ENCODE results near the gene UBE3B.

UBE3B gene

DNA sequence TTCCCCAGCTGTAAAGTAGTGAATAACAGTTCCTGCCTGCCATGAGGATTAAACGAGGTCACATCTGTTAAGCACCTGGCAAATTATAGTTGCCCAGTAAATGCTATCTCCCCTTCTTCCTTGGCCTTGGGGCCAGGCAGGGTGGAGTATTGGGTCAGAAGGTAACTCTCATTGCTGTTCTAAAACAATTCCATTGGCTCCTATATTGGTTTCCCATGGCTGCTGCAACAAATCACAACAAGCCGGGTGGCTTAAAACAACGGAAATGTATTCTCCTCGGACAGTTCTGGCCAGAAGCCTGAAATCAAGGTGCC, 63.9 kb downstream of the UBE3B start:
- Histone ChIP-seq H3K9me3 (ENCODE audit: low read length) (no peaks in the 10 kb centered on the region), H3K36me3 (ENCODE audit: insufficient read depth, low read length) (no peaks in the 10 kb centered on the region), H3K9ac (ENCODE audit: low read length) (no peak overlapping the region), H2AFZ (ENCODE audit: low read length) (no peak overlapping the region), H3K9me2 (ENCODE audit: low read depth, low read length) (no peaks in the 10 kb centered on the region), H3K27ac (ENCODE audit: low read depth, low read length, poor library complexity, severe bottlenecking) (no peak overlapping the region), H4K20me1 (ENCODE audit: insufficient read depth, low read length) (no peaks in the 10 kb centered on the region), H3F3A (ENCODE audit: insufficient read depth, low read length) (no peaks in the 10 kb centered on the region), H3K27me3 (ENCODE audit: insufficient read depth, low read length) (no peaks in the 10 kb centered on the region), H3K4me1 (ENCODE audit: insufficient read depth, low read length, severe bottlenecking) (no peaks in the 10 kb centered on the region), H3K4me3 (ENCODE audit: low read depth, low read length, poor library complexity, severe bottlenecking) (no peak overlapping the region), H3K79me2 (ENCODE audit: insufficient read depth, low read length) (no peaks in the 10 kb centered on the region), H3K4me2 (ENCODE audit: low read length) (no peak overlapping the region)
- TF ChIP-seq CTCF (IDR thresholded peaks at IDR 0.05; ENCODE audit: low read length) (no peak), EZH2 (IDR thresholded peaks at IDR 0.05; ENCODE audit: borderline replicate concordance, low read length) (no peak)

- Histone ChIP-seq H3F3A (ENCODE audit: insufficient read depth, low read length) (no peaks in the 10 kb centered on the region), H3K9me2 (ENCODE audit: low read depth, low read length) (no peaks in the 10 kb centered on the region), H3K4me3 (ENCODE audit: low read depth, low read length, poor library complexity, severe bottlenecking) (no peak overlapping the region), H3K79me2 (ENCODE audit: insufficient read depth, low read length) (no peaks in the 10 kb centered on the region), H3K27ac (ENCODE audit: low read depth, low read length, poor library complexity, severe bottlenecking) (no peak overlapping the region), H2AFZ (ENCODE audit: low read length) (no peak overlapping the region), H3K36me3 (ENCODE audit: insufficient read depth, low read length) (no peaks in the 10 kb centered on the region), H4K20me1 (ENCODE audit: insufficient read depth, low read length) (no peaks in the 10 kb centered on the region), H3K9ac (ENCODE audit: low read length) (no peak overlapping the region), H3K4me2 (ENCODE audit: low read length) (no peak overlapping the region), H3K27me3 (ENCODE audit: insufficient read depth, low read length) (no peaks in the 10 kb centered on the region), H3K4me1 (ENCODE audit: insufficient read depth, low read length, severe bottlenecking) (no peaks in the 10 kb centered on the region), H3K9me3 (ENCODE audit: low read length) (no peaks in the 10 kb centered on the region)
- TF ChIP-seq CTCF (IDR thresholded peaks at IDR 0.05; ENCODE audit: low read length) (no peak), EZH2 (IDR thresholded peaks at IDR 0.05; ENCODE audit: borderline replicate concordance, low read length) (no peak)
These were observed 64.6 kb downstream of the UBE3B start for GRCh38 chr12:109542014-109542413.

- Histone ChIP-seq H3K4me3 (ENCODE audit: low read depth, low read length, poor library complexity, severe bottlenecking) (no peak overlapping the region), H3K79me2 (ENCODE audit: insufficient read depth, low read length) (no peaks in the 10 kb centered on the region), H3K9ac (ENCODE audit: low read length) (no peak overlapping the region), H3K4me1 (ENCODE audit: insufficient read depth, low read length, severe bottlenecking) (no peaks in the 10 kb centered on the region), H3F3A (ENCODE audit: insufficient read depth, low read length) (no peaks in the 10 kb centered on the region), H2AFZ (ENCODE audit: low read length) (no peak overlapping the region), H3K4me2 (ENCODE audit: low read length) (no peak overlapping the region), H3K9me3 (ENCODE audit: low read length) (no peaks in the 10 kb centered on the region), H3K27me3 (ENCODE audit: insufficient read depth, low read length) (no peaks in the 10 kb centered on the region), H3K27ac (ENCODE audit: low read depth, low read length, poor library complexity, severe bottlenecking) (no peak overlapping the region), H3K9me2 (ENCODE audit: low read depth, low read length) (no peaks in the 10 kb centered on the region), H3K36me3 (ENCODE audit: insufficient read depth, low read length) (no peaks in the 10 kb centered on the region), H4K20me1 (ENCODE audit: insufficient read depth, low read length) (no peaks in the 10 kb centered on the region)
- TF ChIP-seq CTCF (IDR thresholded peaks at IDR 0.05; ENCODE audit: low read length) (no peak), EZH2 (IDR thresholded peaks at IDR 0.05; ENCODE audit: borderline replicate concordance, low read length) (no peak)
These were observed 65.4 kb downstream of the UBE3B start for GRCh38 chr12:109542876-109543275.

Data from OCI-LY1 (cell line).